ENCODE results near the gene CDH4. TPM values are rescaled to one million over a fixed set of nuclear protein-coding genes. Genes with fewer than 3 reads are reported as not detected.

Gene CDH4
- total RNA-seq, 1 experiment from 2014 or later, result 5.3 TPM

- TF ChIP-seq ETV6 (CRISPR knock-in tag; IDR thresholded peaks at IDR 0.05), result no peak
- TF ChIP-seq, protein P1, sequence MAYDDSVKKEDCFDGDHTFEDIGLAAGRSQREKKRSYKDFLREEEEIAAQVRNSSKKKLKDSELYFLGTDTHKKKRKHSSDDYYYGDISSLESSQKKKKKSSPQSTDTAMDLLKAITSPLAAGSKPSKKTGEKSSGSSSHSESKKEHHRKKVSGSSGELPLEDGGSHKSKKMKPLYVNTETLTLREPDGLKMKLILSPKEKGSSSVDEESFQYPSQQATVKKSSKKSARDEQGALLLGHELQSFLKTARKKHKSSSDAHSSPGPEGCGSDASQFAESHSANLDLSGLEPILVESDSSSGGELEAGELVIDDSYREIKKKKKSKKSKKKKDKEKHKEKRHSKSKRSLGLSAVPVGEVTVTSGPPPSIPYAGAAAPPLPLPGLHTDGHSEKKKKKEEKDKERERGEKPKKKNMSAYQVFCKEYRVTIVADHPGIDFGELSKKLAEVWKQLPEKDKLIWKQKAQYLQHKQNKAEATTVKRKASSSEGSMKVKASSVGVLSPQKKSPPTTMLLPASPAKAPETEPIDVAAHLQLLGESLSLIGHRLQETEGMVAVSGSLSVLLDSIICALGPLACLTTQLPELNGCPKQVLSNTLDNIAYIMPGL (CRISPR knock-in tag; IDR thresholded peaks at IDR 0.05), result no peak
- TF ChIP-seq CREM (CRISPR knock-in tag; IDR thresholded peaks at IDR 0.05), result no peak
- no peak for TF ChIP-seq ESRRA (CRISPR knock-in tag; IDR thresholded peaks at IDR 0.05; ENCODE audit: borderline replicate concordance)
- no peak for TF ChIP-seq NR1H2 (CRISPR knock-in tag; IDR thresholded peaks at IDR 0.05)
- TF ChIP-seq, protein P2, sequence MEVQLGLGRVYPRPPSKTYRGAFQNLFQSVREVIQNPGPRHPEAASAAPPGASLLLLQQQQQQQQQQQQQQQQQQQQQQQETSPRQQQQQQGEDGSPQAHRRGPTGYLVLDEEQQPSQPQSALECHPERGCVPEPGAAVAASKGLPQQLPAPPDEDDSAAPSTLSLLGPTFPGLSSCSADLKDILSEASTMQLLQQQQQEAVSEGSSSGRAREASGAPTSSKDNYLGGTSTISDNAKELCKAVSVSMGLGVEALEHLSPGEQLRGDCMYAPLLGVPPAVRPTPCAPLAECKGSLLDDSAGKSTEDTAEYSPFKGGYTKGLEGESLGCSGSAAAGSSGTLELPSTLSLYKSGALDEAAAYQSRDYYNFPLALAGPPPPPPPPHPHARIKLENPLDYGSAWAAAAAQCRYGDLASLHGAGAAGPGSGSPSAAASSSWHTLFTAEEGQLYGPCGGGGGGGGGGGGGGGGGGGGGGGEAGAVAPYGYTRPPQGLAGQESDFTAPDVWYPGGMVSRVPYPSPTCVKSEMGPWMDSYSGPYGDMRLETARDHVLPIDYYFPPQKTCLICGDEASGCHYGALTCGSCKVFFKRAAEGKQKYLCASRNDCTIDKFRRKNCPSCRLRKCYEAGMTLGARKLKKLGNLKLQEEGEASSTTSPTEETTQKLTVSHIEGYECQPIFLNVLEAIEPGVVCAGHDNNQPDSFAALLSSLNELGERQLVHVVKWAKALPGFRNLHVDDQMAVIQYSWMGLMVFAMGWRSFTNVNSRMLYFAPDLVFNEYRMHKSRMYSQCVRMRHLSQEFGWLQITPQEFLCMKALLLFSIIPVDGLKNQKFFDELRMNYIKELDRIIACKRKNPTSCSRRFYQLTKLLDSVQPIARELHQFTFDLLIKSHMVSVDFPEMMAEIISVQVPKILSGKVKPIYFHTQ (CRISPR knock-in tag; IDR thresholded peaks at IDR 0.05), result no peak
- TF ChIP-seq NR3C1 (CRISPR knock-in tag; conservative IDR thresholded peaks at IDR 0.05; ENCODE audit: low read depth), result no peak
- TF ChIP-seq TCF7 (CRISPR knock-in tag; IDR thresholded peaks at IDR 0.05; ENCODE audit: low read depth), result no peak
- TF ChIP-seq, protein P3, sequence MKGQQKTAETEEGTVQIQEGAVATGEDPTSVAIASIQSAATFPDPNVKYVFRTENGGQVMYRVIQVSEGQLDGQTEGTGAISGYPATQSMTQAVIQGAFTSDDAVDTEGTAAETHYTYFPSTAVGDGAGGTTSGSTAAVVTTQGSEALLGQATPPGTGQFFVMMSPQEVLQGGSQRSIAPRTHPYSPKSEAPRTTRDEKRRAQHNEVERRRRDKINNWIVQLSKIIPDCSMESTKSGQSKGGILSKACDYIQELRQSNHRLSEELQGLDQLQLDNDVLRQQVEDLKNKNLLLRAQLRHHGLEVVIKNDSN (CRISPR knock-in tag; IDR thresholded peaks at IDR 0.05), result no peak
- TF ChIP-seq ATF3 (CRISPR knock-in tag; conservative IDR thresholded peaks at IDR 0.05), result no peak
- ChIA-PET POLR2A (no interaction called here), CTCF (interaction anchor here (1.0 to 2.0 kb wide), 2 partner anchors 39 to 247 kb away, joined by 3 to 4 read pairs; no protein-coding TSS in a partner anchor)
- no peak for DNase-seq (ENCODE audit: low spot score)
- peaks cover 24% of the 10 kb centered on the region for H3K4me1 Mint-ChIP-seq
- H3K36me3 Mint-ChIP-seq, result peaks cover 10% of the 10 kb centered on the region
- peaks cover 21% of the 10 kb centered on the region for H3K27me3 Mint-ChIP-seq (ENCODE audit: low read depth)
- peak overlapping the region; percentile 46; the same call in 1 of the 2 replicates for H3K27ac Mint-ChIP-seq
- no peak overlapping the region for H3K4me3 Mint-ChIP-seq
- no peak for ATAC-seq
- H3K9me3 Mint-ChIP-seq, result peaks cover 10% of the 10 kb centered on the region
Observed at GRCh38 chr20:61475729-61476128, 223.7 kb downstream of the CDH4 start.

DNA sequence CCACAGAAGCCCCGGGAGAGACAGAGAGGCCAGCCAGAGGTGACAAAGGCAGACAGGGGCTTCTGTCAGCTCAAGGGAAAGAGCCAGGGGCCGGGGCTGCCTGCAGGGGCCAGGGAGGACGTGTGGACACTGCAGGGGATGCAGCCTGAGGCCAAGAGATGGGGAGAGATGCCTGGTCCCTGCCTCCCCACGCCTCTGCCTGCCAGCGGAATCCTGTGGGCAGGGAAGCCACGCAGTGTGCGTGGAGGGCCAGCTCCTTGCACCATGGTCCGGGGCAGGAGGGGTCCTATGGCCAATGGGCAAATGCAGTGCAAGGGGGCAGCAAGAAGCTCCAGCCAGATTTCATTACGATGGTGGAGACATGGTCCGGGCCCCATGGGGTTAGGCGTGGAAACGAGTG, 224.9 kb downstream of the CDH4 start:
- H3K9me3 Mint-ChIP-seq, result peaks cover 10% of the 10 kb centered on the region
- H3K27ac Mint-ChIP-seq, result no peak overlapping the region
- no peak for TF ChIP-seq PRRX2 (CRISPR knock-in tag; IDR thresholded peaks at IDR 0.05)
- no peak for TF ChIP-seq IRF2 (CRISPR knock-in tag; IDR thresholded peaks at IDR 0.05; ENCODE audit: borderline replicate concordance, low read depth)
- TF ChIP-seq, protein P4, sequence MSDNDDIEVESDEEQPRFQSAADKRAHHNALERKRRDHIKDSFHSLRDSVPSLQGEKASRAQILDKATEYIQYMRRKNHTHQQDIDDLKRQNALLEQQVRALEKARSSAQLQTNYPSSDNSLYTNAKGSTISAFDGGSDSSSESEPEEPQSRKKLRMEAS (CRISPR knock-in tag; IDR thresholded peaks at IDR 0.05), result no peak
- TF ChIP-seq STAT6 (CRISPR knock-in tag; conservative IDR thresholded peaks at IDR 0.05; ENCODE audit: low read depth), result no peak
- no peak for TF ChIP-seq FOXJ3 (CRISPR knock-in tag; IDR thresholded peaks at IDR 0.05; ENCODE audit: borderline replicate concordance)
- no peak for TF ChIP-seq ESRRA (CRISPR knock-in tag; IDR thresholded peaks at IDR 0.05; ENCODE audit: borderline replicate concordance)
- no peak for TF ChIP-seq ERG (CRISPR knock-in tag; IDR thresholded peaks at IDR 0.05)
- no peak for TF ChIP-seq ZNF423 (CRISPR knock-in tag; IDR thresholded peaks at IDR 0.05)
- H3K36me3 Mint-ChIP-seq, result peaks cover 10% of the 10 kb centered on the region
- H3K27me3 Mint-ChIP-seq (ENCODE audit: low read depth), result peaks cover 20% of the 10 kb centered on the region
- no peak for ATAC-seq
- POLR2A ChIA-PET, result interaction anchor here (0.9 kb wide), 1 partner anchor 40 kb away, joined by 4 read pairs; no protein-coding TSS in a partner anchor
- no peak overlapping the region for H3K4me3 Mint-ChIP-seq
- peaks cover 26% of the 10 kb centered on the region for H3K4me1 Mint-ChIP-seq
- no peak for DNase-seq (ENCODE audit: low spot score)
- CTCF ChIA-PET, result interaction anchor here (1.0 to 2.0 kb wide), 2 partner anchors 9 to 38 kb away, joined by 3 to 4 read pairs; no protein-coding TSS in a partner anchor
